ENCODE results near the gene DAB2IP.

The DAB2IP gene

GRCh38 chr9:121823451-121824169 lies 172.2 kb downstream of the DAB2IP start:
- DNase-seq, result no peak

DNA sequence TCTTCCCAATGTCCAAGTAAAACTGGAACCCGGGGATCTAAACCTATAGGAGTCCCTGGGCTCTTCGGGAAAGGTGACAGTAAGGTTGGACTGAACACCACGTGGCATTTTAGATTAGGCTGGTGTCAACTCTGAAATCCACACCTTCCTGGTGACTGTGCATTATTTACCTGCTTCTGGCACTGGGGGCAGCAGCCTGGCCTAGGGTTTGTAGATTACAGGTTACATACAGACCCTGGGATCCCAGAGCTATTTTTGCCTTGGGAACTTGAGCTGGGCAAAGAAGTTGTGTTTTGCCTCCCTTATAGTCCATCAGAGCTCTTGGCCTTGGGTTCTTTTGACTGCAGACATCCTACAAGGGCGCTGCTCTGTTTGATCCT lies 173.2 kb downstream of the DAB2IP start:
- DNase-seq, result no peak

DNA sequence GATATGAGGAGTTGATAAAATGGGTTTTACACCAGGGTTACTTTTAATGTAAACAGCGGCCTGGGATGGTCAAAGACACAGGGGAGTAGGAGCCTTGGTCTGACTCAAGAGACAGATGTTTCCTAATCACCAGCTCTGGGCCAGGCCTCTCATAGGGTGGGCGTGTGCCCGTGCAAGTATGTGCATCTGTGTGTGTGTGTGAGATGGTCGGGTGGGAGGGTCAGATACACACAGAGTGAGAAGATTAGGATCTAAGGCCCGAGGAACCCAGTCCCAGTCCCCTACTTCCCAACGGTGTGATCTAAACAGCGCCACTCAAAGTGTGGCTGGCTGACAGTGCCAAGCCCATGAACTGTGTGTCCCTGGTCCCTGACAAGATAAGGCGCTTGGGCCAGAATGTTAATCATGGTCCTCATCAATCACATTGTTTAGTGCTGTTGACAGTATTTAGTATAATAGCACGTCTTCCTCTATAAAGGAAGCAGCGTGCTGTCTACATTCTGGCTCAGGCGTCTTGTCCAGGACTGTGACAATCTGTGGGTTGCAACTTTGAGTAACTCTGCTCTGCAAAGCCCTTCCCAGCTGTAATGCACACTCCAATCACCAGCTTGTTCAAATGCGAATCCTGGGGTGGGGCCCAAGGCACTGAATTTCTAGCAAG lies 173.7 kb downstream of the DAB2IP start:
- no peak for DNase-seq

- no peak for DNase-seq
Measured at GRCh38 chr9:121826711-121827110, 175.3 kb downstream of the DAB2IP start.

DNA sequence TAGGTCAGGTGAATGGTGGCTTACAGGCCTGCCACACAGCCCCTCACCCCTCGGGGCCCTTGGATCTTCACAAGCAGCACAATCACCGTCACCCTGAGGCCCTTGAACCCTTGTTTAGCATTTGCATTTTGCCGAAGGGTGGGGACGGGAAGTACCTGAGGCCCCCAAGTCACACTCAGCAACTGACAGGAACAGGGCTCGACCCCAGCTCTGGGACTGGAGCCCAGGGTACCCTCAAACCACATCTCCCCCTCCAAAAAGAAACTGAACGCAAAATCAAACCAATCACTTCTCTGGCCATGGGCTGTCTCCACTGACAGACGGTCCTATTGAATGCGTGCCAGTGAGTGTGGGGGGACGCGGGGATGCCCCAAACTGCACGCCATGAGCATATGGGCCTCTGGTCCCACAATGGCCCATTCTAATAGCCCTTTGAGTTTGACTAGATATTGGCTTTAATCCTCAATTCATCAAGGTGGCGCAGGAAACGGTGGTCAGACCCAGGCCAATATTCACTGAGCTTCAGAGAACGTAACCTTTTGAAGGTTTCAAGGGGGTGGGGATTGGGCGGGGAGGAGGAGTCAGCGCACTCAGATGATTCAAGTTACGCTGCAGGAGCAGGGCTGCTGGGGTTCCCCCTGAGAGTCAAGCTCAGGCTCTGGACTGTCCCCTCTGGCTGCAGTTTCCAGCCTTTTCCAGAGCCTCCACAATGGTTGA lies 176.0 kb downstream of the DAB2IP start:
- DNase-seq, result no peak

DNA sequence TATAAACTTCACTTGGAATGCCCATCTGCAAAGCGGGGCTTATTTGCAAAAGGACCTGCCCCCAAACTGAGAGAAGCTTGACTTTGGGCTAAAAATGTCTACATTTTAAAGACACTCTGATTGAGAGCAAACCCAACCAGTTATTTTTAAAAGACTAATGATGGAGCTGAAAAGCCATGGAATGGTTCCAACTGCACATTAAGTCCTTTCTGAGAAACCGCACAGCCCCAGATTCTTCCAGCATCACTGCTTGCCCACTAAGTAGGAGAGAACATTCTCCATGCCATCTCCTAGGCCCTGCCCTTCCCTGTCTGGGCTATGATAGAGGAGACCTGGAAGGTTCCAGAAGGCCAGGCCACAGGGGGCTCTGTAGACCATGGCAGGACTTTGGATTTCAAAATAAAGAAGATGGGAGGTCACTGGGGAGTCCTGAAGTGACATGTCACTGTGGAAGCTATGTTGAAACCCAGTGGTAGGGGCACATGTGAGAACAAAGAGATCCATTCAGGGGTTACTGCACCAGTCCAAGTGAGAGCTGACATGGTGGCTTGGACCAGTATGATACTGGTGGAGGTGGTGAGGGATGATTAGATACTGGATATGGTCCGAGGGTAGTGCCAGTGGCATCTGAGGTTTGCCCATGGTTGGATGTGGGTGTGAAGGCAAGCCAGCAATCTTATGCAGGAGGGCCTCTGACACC lies 179.2 kb downstream of the DAB2IP start:
- no peak for DNase-seq

GRCh38 chr9:121831869-121832268 lies 180.4 kb downstream of the DAB2IP start:
- no peak for DNase-seq

DNA sequence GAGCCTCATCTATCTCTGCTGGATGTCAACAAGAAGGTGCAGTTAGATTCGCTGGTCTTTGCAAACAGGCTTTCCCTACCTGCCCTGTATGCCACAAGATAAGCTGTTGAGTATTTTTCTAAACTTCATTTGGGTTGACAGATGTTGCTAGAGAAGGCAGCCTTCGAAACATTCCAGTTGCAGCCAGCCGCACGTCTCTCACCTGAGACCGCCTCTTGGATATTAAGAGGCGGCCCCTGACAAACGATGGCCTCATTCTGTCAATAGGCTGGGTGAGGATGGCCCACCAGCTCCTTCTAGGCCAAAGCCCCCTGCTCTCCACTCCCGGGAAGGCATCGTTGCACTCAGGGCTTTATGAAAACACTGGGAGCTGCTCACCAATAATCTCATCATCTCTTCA lies 181.6 kb downstream of the DAB2IP start:
- DNase-seq, result no peak

Measured in activated CD4-positive, alpha-beta T cell treated with anti-CD3 and anti-CD28 coated beads for 1 hour (primary cell).